T-cell (primary cell): ENCODE data around the gene PAQR7. TPM values are rescaled to one million over a fixed set of nuclear protein-coding genes. Genes with fewer than 3 reads are reported as not detected.

Experiments
- ATAC-seq, 4 experiments: fragments of 200-7000 bp in 3 of 4; fragments of 150-1000 bp in 1 of 4; cut with Tn5 transposase; replicated peaks in 1 of 4; 1 replicate in 3 of 4; 2 replicates in 1 of 4; pipeline ENCODE4 v1.10.0; 2021; ENCODE audit warnings: moderate library complexity in 3 of 4, mild to moderate bottlenecking in 2 of 4, moderate number of reproducible peaks in 1 of 4
- CTCF ChIA-PET, 2 donors: fragments of 300-600 bp; sonication (Branson Sonifier 250); formaldehyde crosslinking; loops; one replicate each; lab custom pipeline; 2022; ENCODE audit warnings: antibody characterized with exemption in 2 of 2; lab: Charles Lee
- POLR2A ChIA-PET, 2 donors: fragments of 300-600 bp; sonication (Branson Sonifier 250); formaldehyde crosslinking; loops; one replicate each; lab custom pipeline; 2022; ENCODE audit warnings: antibody characterized with exemption in 2 of 2; lab: Charles Lee
- DNase-seq, 35 experiments: peaks; one replicate each; pipeline versions ENCODE4 v3.0.0 to v3.0.0-alpha.2; 2013 to 2023
- H3K27ac ChIP-seq: one replicate; pipeline ENCODE4 v1.5.1; 2013; ENCODE audit warnings: low read length
- H3K27me3 ChIP-seq, 2 experiments: replicated peaks in 1 of 2; 1 replicate in 1 of 2; 2 replicates in 1 of 2; pipeline versions ENCODE4 v1.6.1 to v1.7.0; 2013; ENCODE audit warnings: low read length in 1 of 2, mixed read lengths in 1 of 2; ENCODE audit not compliant: control insufficient read depth in 2 of 2, insufficient read depth in 2 of 2; ENCODE audit errors: extremely low read depth in 1 of 2
- H3K36me3 ChIP-seq, 2 donors: 1 replicate in 1 of 2; 2 replicates in 1 of 2; pipeline versions ENCODE4 v1.6.1 to v1.7.0; 2013; ENCODE audit warnings: low read length in 1 of 2; ENCODE audit not compliant: control insufficient read depth in 2 of 2, insufficient read depth in 1 of 2; ENCODE audit errors: extremely low read depth in 1 of 2
- H3K4me1 ChIP-seq, 2 experiments: 1 replicate in 1 of 2; 2 replicates in 1 of 2; pipeline versions ENCODE4 v1.6.1 to v1.7.0; 2013; ENCODE audit warnings: low read length in 2 of 2, mixed read lengths in 1 of 2; ENCODE audit not compliant: insufficient read depth in 2 of 2, control insufficient read depth in 1 of 2; ENCODE audit errors: extremely low read depth in 1 of 2
- H3K4me3 ChIP-seq, 2 donors: 1 replicate in 1 of 2; 2 replicates in 1 of 2; pipeline versions ENCODE4 v1.5.1 to v1.7.0; 2013; ENCODE audit warnings: mild to moderate bottlenecking in 2 of 2, low read length in 1 of 2, moderate library complexity in 1 of 2; ENCODE audit not compliant: control insufficient read depth in 1 of 2; ENCODE audit errors: extremely low read depth in 1 of 2
- H3K9me3 ChIP-seq: 2 replicates; pipeline ENCODE4 v1.7.0; 2013
- H3K27ac Mint-ChIP-seq, 2 donors: one replicate each; pipeline ENCODE4 v1.8.0; 2020 to 2021; ENCODE audit warnings: mild to moderate bottlenecking in 2 of 2, mixed read lengths in 2 of 2
- H3K27me3 Mint-ChIP-seq, 2 donors: one replicate each; pipeline ENCODE4 v1.8.0; 2021 to 2022; ENCODE audit warnings: mixed read lengths in 2 of 2
- H3K36me3 Mint-ChIP-seq: one replicate; pipeline ENCODE4 v1.8.0; 2021; ENCODE audit warnings: mixed read lengths
- H3K4me1 Mint-ChIP-seq, 3 donors: one replicate each; pipeline ENCODE4 v1.8.0; 2020 to 2022; ENCODE audit warnings: mixed read lengths in 3 of 3, mild to moderate bottlenecking in 1 of 3
- H3K4me3 Mint-ChIP-seq, 3 donors: one replicate each; pipeline ENCODE4 v1.8.0; 2020 to 2022; ENCODE audit warnings: mild to moderate bottlenecking in 3 of 3, mixed read lengths in 3 of 3, moderate library complexity in 3 of 3
- H3K9me3 Mint-ChIP-seq, 3 donors: one replicate each; pipeline ENCODE4 v1.8.0; 2020 to 2022; ENCODE audit warnings: mixed read lengths in 3 of 3
- WGBS: methylation state at CpG from one replicate; pipeline ENCODE4 v1.1.5; 2013; ENCODE audit warnings: missing lambda C conversion rate; ENCODE audit not compliant: insufficient coverage; 5-methylcytosine and 5-hydroxymethylcytosine counted together
- total RNA-seq, 35 experiments: library from RNA in 6 of 35; stranded (reverse) in 6 of 35; fragments of 120-200 nt in 1 of 35; gene quantifications; one replicate each; pipeline versions ENCODE4 v1.2.1 to v1.2.4 and lab custom pipeline; 2013 to 2026

PAQR7 gene
- total RNA-seq, 5 donors from 2014 or later (not counting 1 experiment from before 2014, with no cell fraction given), result 1.9 to 3.8 (median 3.0) TPM

DNA sequence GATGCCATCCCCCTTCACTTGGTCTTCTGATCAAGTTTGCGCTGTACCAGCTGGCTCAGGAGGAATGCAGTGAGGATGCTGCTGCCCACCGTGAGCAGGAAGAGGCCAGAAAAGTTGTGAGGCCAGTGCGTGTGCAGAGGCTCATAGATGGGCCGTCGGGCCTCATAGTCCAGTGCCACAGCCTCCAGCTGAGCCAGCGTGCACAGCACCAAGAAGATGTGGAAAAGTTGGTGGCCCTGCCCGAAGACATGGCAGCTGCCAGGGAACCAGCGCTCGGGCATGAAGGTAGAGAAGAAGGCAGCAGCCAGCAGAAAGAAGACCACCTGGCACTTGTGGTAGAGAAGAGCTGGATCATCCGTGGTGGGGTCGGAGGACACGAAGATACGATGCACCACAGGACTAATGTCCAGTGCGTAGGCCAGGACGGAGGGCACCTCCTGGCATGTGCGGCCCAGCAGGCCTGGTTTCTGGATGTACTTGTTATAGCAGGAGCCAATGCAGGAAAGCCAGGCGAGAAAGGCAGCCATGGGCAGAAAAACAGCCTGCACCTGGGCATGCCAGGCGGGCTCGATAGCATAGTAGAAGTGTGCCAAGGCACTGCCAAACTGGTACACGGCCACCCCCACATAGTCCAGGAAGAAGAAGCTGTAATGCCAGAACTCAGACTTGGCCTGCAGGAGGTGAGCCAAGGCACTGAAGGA is 12.6 kb downstream of the PAQR7 start:
- Mint-ChIP-seq H3K4me3 (no peak overlapping the region), H3K27me3 (no peaks in the 10 kb centered on the region), H3K4me1 (peaks cover 20 to 21% (median 21%) of the 10 kb centered on the region in 3 donors), H3K27ac (no peak overlapping the region), H3K9me3 (no peaks in the 10 kb centered on the region), H3K36me3 (no peaks in the 10 kb centered on the region)
- H3K27me3 ChIP-seq, result peaks cover 0 to 5% of the 10 kb centered on the region in 2 experiments
- 95% methylated on average over 19 of the region's 20 CpGs for WGBS
- no peak overlapping the region for H3K27ac ChIP-seq
- no peaks in the 10 kb centered on the region for H3K9me3 ChIP-seq
- H3K4me3 ChIP-seq, result no peak overlapping the region
- no peak for ATAC-seq
- H3K4me1 ChIP-seq, result peaks cover 2 to 22% of the 10 kb centered on the region in 2 experiments
- CTCF ChIA-PET, result no interaction called here
- POLR2A ChIA-PET, result no interaction called here
- DNase-seq, result no peak
- H3K36me3 ChIP-seq, result no peaks in the 10 kb centered on the region

DNA sequence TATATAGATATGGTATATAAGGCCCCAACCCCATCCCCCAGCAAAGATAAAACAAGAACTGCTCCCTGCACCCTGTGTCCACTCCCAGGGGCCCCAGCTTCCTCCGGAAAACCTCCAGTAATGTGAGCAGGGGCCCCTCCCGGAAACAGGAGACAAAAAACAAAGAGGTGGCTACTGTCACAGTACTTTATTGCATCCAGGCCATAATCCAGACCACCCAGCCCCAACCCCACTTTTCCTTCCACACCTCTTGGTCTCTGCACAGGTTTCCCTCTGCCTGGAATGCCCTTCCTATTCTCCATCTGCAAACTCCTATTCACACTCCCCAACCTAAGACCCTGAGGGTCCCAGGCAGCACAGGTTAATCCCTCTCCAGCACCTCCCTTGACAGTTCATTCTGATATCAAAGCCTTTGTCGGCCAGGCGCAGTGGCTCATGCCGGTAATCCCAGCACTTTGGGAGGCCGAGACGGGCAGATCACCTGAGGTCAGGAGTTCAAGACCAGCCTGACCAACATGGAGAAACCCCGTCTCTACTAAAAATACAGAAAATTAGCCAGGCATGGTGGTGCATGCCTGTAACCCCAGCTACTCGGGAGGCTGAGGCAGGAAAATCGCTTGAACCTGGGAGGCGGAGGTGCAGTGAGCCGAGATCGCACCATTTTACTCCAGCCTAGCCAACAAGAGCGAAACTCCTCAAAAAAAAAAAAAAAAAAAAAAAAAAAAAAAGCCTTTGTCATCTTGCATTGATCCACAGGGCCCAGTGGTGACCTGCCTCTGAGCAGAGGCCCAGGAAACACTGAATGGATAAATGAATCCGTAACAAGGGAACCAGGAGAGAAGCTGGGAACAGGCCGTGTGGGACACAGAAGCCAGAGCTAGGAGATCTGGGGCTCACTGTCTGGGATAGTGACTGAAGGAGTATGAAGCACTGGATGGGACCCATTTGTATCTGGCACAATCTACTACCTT is 13.9 kb downstream of the PAQR7 start:
- no peaks in the 10 kb centered on the region for H3K27me3 Mint-ChIP-seq
- Histone ChIP-seq H3K4me3 (no peak overlapping the region), H3K4me1 (peaks cover 2 to 22% of the 10 kb centered on the region in 2 experiments), H3K27ac (no peak overlapping the region), H3K36me3 (no peaks in the 10 kb centered on the region), H3K27me3 (peaks cover 0 to 5% of the 10 kb centered on the region in 2 experiments), H3K9me3 (no peaks in the 10 kb centered on the region)
- H3K4me3 Mint-ChIP-seq, result peak overlapping the region in 2 of 3 donors; percentile 15 to 88
- H3K9me3 Mint-ChIP-seq, result no peaks in the 10 kb centered on the region
- peaks cover 20 to 21% (median 21%) of the 10 kb centered on the region in 3 donors for H3K4me1 Mint-ChIP-seq
- no peaks in the 10 kb centered on the region for H3K36me3 Mint-ChIP-seq
- ChIA-PET CTCF (no interaction called here), POLR2A (no interaction called here)
- WGBS, result 76% methylated on average over 9 of the region's 16 CpGs
- H3K27ac Mint-ChIP-seq, result peak overlapping the region; percentile 24 to 60
- ATAC-seq (no peak), DNase-seq (no peak)

DNA sequence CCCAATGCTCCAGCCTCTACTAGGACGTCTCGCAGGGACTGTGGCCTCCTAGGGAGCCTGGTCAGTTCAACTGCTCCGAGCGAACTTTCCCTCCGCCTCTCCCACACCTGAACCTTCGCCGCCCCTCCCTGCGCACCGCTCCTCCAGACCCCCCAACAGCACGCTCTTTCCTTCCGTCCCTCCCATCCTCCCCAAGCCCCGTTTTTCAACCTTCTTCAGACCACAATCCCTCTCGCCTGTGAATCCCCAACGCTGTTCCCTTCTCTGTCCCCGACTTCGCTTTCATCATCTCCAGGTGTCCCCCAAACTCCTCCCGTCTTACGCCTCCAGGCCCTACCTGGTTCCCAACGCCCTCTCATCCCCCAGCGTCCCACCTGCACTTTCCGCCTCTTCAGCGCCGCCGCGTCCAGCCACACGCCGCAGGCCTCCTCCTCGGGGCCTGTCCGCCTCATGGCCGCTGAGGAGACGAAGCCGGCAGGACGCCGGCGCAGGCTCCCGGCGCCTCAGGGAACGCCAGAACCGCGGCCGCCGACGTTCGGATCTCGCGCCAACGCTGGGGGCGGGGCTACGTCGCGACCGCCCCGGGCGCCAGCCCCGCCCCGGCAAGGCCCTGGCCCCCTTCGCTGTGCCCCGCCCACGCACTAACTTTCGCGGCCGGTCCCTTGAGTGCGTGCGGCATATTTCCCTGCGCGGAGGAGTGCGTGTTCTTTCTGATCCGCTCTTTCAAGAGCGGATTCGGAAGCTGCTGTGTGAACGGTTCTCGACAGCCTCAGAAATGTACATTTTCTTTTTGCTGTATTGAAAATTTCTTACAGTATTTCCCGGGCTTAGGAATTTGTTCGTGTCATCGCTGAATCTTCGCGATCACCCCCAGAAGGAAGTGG is 16.4 kb downstream of the PAQR7 start, which contains the start of gene AUNIP:
TSS of gene AUNIP (minus strand) at position 552 of the 884 bp plus-strand sequence. CDS start at position 452, 100 bp downstream.
- 2% methylated on average over 77 of the region's 77 CpGs for WGBS
- H3K4me3 Mint-ChIP-seq, result peak within 1 kb of the TSS; percentile 88 to 91 (median 89)
- CTCF ChIA-PET, result interaction anchor here in 1 of 2 donors (1.0 kb wide), 1 partner anchor 39 kb away, joined by 3 read pairs; no protein-coding TSS in a partner anchor

DNA sequence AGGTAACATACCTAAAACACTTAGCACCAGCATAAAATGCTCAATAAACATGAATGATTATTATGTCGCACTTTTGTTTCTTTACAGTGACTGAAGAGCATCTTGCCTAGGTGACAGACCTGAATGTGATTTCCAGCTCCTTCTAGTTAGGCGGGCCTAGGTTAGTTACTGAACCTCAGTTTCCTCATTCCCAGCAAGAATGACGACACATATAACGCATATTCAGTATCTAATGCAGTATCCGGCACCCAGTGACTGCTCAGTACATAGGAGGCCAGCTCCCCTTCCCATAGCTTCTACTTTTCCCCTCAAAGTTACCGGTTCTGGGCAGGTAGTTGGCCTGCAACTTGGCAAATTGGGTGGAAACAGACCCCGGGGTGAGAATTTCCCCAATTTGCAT is 17.0 kb downstream of the PAQR7 start:
- Histone ChIP-seq H3K4me1 (peaks cover 2 to 22% of the 10 kb centered on the region in 2 experiments), H3K27ac (no peak overlapping the region), H3K36me3 (no peaks in the 10 kb centered on the region), H3K9me3 (no peaks in the 10 kb centered on the region), H3K4me3 (peak overlapping the region in 1 of 2 donors; percentile 64), H3K27me3 (peaks cover 0 to 5% of the 10 kb centered on the region in 2 experiments)
- peak overlapping the region; percentile 88 to 91 (median 89) for H3K4me3 Mint-ChIP-seq
- H3K27me3 Mint-ChIP-seq, result no peaks in the 10 kb centered on the region
- 46% methylated on average over 5 of the region's 7 CpGs for WGBS
- H3K4me1 Mint-ChIP-seq, result peaks cover 20 to 21% (median 21%) of the 10 kb centered on the region in 3 donors
- DNase-seq (no peak), ATAC-seq (no peak)
- CTCF ChIA-PET, result interaction anchor here in 1 of 2 donors (1.0 kb wide), 1 partner anchor 38 kb away, joined by 3 read pairs; no protein-coding TSS in a partner anchor
- no peaks in the 10 kb centered on the region for H3K9me3 Mint-ChIP-seq
- no peak overlapping the region for H3K27ac Mint-ChIP-seq
- no peaks in the 10 kb centered on the region for H3K36me3 Mint-ChIP-seq
- POLR2A ChIA-PET, result interaction anchor here in 1 of 2 donors (0.6 kb wide), 1 partner anchor 32 kb away, joined by 3 read pairs; no protein-coding TSS in a partner anchor

More for the DNA sequence above, 16.4 kb downstream of the PAQR7 start, which contains the start of gene AUNIP:
- H3K27me3 Mint-ChIP-seq, result no peaks in the 10 kb centered on the region
- peaks cover 20 to 21% (median 21%) of the 10 kb centered on the region in 3 donors for H3K4me1 Mint-ChIP-seq
- peak within 1 kb of the TSS; percentile 85 to 90 for H3K27ac Mint-ChIP-seq
- peak within 1 kb of the TSS; percentile 74 for H3K27ac ChIP-seq
- H3K36me3 Mint-ChIP-seq, result no peaks in the 10 kb centered on the region
- H3K4me1 ChIP-seq, result peaks cover 2 to 22% of the 10 kb centered on the region in 2 experiments
- ATAC-seq (peak; percentile 98 to 100 (median 100)), DNase-seq (peak; percentile 78 to 95 (median 86))
- peak within 1 kb of the TSS; percentile 64 to 86 for H3K4me3 ChIP-seq
- H3K36me3 ChIP-seq, result no peaks in the 10 kb centered on the region
- peaks cover 0 to 5% of the 10 kb centered on the region in 2 experiments for H3K27me3 ChIP-seq
- no peaks in the 10 kb centered on the region for H3K9me3 Mint-ChIP-seq
- H3K9me3 ChIP-seq, result no peaks in the 10 kb centered on the region
- POLR2A ChIA-PET, result interaction anchor here in 1 of 2 donors (0.6 kb wide), 1 partner anchor 32 kb away, joined by 3 read pairs; no protein-coding TSS in a partner anchor

DNA sequence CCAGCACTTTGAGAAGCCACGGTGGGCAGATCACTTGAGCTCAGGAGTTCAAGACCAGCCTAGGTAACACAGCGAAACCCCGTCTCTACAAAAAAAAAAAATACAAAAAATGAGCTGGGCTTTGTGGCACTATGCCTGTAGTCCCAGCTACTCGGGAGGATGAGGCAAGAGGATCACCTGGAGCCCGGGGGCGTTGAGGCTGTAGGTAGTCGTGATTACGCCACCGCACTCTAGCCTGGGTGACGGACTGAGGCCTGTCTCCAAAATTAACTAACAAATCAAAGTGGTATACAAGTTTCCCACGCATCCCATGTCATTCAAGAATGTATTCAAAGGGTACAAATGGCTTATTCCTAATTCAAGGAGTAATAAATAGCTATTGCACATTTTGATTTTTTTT is 18.7 kb downstream of the PAQR7 start:
- Mint-ChIP-seq H3K27ac (no peak overlapping the region), H3K9me3 (no peaks in the 10 kb centered on the region), H3K4me1 (peaks cover 20 to 21% (median 21%) of the 10 kb centered on the region in 3 donors), H3K4me3 (no peak overlapping the region), H3K36me3 (no peaks in the 10 kb centered on the region), H3K27me3 (no peaks in the 10 kb centered on the region)
- Histone ChIP-seq H3K4me3 (no peak overlapping the region), H3K9me3 (no peaks in the 10 kb centered on the region), H3K4me1 (peaks cover 2 to 22% of the 10 kb centered on the region in 2 experiments), H3K36me3 (no peaks in the 10 kb centered on the region), H3K27me3 (peaks cover 0 to 5% of the 10 kb centered on the region in 2 experiments), H3K27ac (no peak overlapping the region)
- DNase-seq, result no peak
- ATAC-seq, result no peak
- 91% methylated on average over 6 of the region's 11 CpGs for WGBS
- ChIA-PET POLR2A (interaction anchor here in 1 of 2 donors (0.5 kb wide), 1 partner anchor 828 kb away, joined by 3 read pairs; no protein-coding TSS in a partner anchor), CTCF (interaction anchor here in 1 of 2 donors (0.6 kb wide), 2 partner anchors 36 to 328 kb away, joined by 3 to 5 read pairs; no protein-coding TSS in a partner anchor)
